Prostate gland (tissue), 2 donors: Measurements from ENCODE around the gene IMMP2L.

Experiments used
- POLR2A ChIP-seq: fragments of 450-650 bp; IDR thresholded peaks from one replicate; pipeline ENCODE4 v1.6.1; 2016; ENCODE audit warnings: antibody characterized with exemption, mild to moderate bottlenecking
- TF ChIP-seq, protein P1 (sequence below), 4 experiments: fragments of 200-600 bp in 2 of 4; fragments of 450-650 bp in 2 of 4; sonication (generic) in 2 of 4; IDR thresholded peaks; 1 replicate in 3 of 4; 2 replicates in 1 of 4; pipeline ENCODE4 v1.5.1; 2016 to 2019; ENCODE audit warnings: antibody characterized with exemption in 4 of 4, mild to moderate bottlenecking in 2 of 4, moderate library complexity in 2 of 4

DNA sequence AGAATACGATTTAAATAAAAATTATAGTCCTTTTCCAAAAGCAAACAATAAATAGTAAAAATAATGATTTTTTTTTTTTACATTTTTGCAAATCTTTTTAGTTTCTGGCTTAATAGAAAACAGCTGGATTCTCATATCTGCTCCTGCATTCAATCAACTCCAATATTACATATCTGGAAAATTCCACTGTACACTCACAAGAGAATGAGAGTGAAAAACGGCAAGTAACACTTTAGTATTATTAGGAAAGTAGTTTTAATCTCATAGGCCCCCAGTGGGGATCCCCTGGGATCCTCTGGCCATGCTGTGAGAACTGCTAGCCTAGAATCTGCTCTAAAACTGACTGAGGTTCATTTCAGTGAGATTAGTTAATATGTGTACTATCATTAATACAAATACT, 599.9 kb downstream of the IMMP2L start:
- TF ChIP-seq, protein P1, sequence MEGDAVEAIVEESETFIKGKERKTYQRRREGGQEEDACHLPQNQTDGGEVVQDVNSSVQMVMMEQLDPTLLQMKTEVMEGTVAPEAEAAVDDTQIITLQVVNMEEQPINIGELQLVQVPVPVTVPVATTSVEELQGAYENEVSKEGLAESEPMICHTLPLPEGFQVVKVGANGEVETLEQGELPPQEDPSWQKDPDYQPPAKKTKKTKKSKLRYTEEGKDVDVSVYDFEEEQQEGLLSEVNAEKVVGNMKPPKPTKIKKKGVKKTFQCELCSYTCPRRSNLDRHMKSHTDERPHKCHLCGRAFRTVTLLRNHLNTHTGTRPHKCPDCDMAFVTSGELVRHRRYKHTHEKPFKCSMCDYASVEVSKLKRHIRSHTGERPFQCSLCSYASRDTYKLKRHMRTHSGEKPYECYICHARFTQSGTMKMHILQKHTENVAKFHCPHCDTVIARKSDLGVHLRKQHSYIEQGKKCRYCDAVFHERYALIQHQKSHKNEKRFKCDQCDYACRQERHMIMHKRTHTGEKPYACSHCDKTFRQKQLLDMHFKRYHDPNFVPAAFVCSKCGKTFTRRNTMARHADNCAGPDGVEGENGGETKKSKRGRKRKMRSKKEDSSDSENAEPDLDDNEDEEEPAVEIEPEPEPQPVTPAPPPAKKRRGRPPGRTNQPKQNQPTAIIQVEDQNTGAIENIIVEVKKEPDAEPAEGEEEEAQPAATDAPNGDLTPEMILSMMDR (IDR thresholded peaks at IDR 0.05): no peak
- no peak for TF ChIP-seq POLR2A
